ENCODE measurements around the gene B3GNT7. TPM values are rescaled to one million over a fixed set of nuclear protein-coding genes. Genes with fewer than 3 reads are reported as not detected.
"Not testable (repeated sequence)": the region's sequence is repeated elsewhere in the genome, so short reads cannot be mapped to it uniquely, and the experiment has no call there.

B3GNT7 gene
- total RNA-seq, 1 donor from 2014 or later, result not detected

DNA sequence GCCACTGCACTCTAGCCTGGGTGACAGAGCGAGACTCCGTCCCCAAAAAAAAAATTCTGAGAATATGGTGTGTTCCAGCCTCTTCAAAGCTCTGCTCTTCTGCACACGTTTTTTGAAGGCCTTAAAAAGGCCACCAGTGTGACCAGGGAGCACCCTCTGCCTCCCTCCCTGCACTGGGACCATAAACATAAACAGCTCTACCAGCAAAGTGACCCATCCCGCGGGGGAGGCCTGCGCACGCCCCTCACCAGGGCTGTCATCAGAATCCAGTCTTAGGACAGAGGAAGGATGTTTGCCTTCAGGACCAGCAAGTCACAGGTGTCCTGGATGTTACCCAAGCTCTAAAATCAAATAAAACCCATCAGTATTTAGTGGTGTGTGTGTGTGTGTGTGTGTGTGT lies 23.2 kb upstream of the B3GNT7 start:
- H3K4me3 Mint-ChIP-seq, result no peak overlapping the region

DNA sequence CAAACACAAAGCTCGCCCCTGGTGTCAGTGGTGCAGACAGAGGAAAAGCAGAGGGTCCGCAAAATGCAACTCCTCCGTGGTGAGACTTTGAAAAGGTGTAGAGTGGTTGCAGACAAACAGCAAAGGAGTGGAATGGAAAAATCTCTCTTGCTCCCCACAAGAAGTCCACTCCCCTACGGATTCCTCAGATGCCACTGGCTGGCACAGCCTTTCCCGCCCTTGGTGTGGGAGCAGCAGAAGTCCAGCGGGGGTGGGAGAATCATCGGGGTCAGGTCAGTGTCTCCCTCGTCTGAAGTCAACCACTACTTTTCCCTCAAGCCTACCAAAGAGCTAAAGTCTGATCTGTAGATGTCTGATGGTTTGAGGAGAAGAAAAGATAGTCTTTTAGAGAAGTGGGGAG lies 22.3 kb upstream of the B3GNT7 start:
- H3K9me3 Mint-ChIP-seq, result no peaks in the 10 kb centered on the region
- H3K4me1 Mint-ChIP-seq, result no peaks in the 10 kb centered on the region
- no peak for DNase-seq
- no peak overlapping the region for H3K27ac Mint-ChIP-seq
- no peaks in the 10 kb centered on the region for H3K36me3 Mint-ChIP-seq (ENCODE audit: low read depth)
- no peak overlapping the region for H3K4me3 Mint-ChIP-seq
- intact Hi-C loops (cut with micrococcal nuclease), result no loop called here
- peaks cover 6% of the 10 kb centered on the region for H3K27me3 Mint-ChIP-seq

More for the DNA sequence above, 23.2 kb upstream of the B3GNT7 start:
- no peaks in the 10 kb centered on the region for H3K4me1 Mint-ChIP-seq
- H3K36me3 Mint-ChIP-seq (ENCODE audit: low read depth), result no peaks in the 10 kb centered on the region
- DNase-seq, result no peak
- peaks cover 6% of the 10 kb centered on the region for H3K27me3 Mint-ChIP-seq
- H3K27ac Mint-ChIP-seq, result no peak overlapping the region
- intact Hi-C loops (cut with micrococcal nuclease), result no loop called here
- H3K9me3 Mint-ChIP-seq, result no peaks in the 10 kb centered on the region

DNA sequence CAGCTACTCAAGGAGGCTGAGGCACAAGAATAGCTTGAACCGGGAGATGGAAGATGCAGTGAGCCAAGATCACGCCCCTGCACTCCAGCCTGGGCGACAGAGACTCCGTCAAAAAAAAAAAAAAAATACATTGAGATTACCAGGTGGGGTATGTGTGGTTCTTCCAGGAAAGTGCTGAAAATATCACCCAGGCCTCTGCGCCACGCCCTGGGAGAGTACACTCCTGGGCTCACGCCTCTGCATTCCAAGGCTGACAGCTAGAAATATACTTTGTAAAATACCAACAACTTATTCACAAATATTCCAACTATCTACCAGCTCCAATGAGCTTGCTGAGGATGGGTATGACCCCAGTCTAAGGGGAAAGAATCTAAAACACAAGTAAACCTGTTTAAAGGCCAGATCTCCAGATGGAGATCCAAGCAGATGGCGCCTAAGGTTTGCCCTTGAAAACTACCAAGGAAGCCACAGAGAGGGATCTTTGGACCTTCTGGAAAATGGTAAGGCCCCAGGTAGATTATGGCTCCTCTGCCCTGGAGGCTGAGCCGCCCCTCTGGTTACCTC lies 21.6 kb upstream of the B3GNT7 start:
- no peak overlapping the region for H3K27ac Mint-ChIP-seq
- H3K9me3 Mint-ChIP-seq, result no peaks in the 10 kb centered on the region
- H3K4me1 Mint-ChIP-seq, result no peaks in the 10 kb centered on the region
- intact Hi-C loops (cut with micrococcal nuclease), result no loop called here
- peaks cover 6% of the 10 kb centered on the region for H3K27me3 Mint-ChIP-seq
- DNase-seq, result no peak
- no peaks in the 10 kb centered on the region for H3K36me3 Mint-ChIP-seq (ENCODE audit: low read depth)
- H3K4me3 Mint-ChIP-seq, result no peak overlapping the region

DNA sequence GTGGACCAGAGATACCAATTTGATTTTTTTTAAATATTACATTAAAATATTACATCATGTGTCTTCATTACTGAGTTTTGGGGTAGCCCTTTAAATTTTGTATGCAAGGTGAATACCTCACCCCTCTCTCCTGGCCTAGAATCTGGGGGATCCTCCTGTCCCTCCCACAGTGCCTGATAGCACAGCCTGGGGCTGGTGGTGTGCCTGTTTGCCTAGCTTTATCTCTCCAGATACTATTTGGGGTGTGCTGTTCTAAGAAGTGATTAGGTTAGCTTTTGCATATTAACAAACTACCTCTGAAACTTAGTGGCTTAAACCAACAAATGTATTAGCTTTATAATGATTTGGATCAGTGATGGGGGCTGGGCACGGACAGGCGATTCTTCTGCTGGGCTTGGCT lies 20.7 kb upstream of the B3GNT7 start:
- intact Hi-C loops (cut with micrococcal nuclease), result no loop called here
- no peak overlapping the region for H3K4me3 Mint-ChIP-seq
- H3K4me1 Mint-ChIP-seq, result no peaks in the 10 kb centered on the region
- H3K27ac Mint-ChIP-seq, result no peak overlapping the region
- DNase-seq, result no peak
- no peaks in the 10 kb centered on the region for H3K9me3 Mint-ChIP-seq
- H3K27me3 Mint-ChIP-seq, result peaks cover 6% of the 10 kb centered on the region
- H3K36me3 Mint-ChIP-seq (ENCODE audit: low read depth), result no peaks in the 10 kb centered on the region

DNA sequence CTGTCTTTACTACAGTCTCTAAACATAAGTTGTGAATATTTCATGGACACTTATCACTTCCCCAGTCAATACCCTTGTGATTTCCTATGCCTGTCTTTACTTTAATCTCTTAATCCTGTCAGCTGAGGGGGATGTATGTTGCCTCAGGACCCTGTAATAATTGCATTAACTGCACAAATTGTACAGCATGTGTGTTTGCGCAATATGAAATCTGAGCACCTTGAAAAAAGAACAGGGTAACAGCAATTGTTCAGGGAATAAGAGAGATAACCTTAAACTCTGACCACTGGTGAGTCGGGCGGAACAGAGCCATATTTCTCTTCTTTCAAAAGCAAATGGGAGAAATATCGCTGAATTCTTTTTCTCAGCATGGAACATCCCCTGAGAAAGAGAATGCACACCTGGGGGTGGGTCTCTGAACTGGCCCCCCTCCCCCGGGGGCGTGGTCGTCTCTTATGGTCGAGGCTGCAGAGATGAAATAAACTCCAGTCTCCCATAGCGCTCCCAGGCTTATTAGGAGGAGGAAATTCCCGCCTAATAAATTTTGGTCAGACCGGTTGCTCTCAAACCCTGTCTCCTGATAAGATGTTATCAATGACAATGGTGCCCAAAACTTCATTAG lies 19.4 kb upstream of the B3GNT7 start:
- intact Hi-C loops (cut with micrococcal nuclease); H3K4me1 Mint-ChIP-seq; H3K27ac Mint-ChIP-seq; H3K27me3 Mint-ChIP-seq; H3K4me3 Mint-ChIP-seq; H3K36me3 Mint-ChIP-seq (ENCODE audit: low read depth); DNase-seq; H3K9me3 Mint-ChIP-seq: not testable (repeated sequence)

DNA sequence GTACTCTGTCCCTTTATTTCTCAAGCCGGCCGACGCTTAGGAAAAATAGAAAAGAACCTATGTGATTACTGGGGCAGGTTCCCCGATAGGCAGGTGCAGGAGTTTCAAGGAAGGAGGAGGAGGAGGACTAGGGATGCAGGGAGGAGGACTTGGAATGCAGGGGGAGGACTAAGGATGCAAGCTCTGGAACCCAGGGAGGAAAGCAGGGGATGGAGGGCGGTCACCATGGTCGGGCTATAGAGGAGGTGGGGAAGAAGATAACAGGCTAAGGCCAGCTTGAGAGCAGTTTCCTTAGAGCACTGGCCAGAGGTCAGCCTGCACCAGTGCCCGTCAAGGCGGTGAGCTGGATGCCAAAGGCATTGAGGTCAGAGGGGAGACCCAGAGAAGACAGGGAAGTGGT lies 18.7 kb upstream of the B3GNT7 start:
- Mint-ChIP-seq H3K36me3 (ENCODE audit: low read depth) (no peaks in the 10 kb centered on the region), H3K4me3 (no peak overlapping the region), H3K27ac (no peak overlapping the region), H3K9me3 (no peaks in the 10 kb centered on the region), H3K27me3 (peaks cover 6% of the 10 kb centered on the region), H3K4me1 (no peaks in the 10 kb centered on the region)
- intact Hi-C loops (cut with micrococcal nuclease), result no loop called here
- DNase-seq, result no peak

DNA sequence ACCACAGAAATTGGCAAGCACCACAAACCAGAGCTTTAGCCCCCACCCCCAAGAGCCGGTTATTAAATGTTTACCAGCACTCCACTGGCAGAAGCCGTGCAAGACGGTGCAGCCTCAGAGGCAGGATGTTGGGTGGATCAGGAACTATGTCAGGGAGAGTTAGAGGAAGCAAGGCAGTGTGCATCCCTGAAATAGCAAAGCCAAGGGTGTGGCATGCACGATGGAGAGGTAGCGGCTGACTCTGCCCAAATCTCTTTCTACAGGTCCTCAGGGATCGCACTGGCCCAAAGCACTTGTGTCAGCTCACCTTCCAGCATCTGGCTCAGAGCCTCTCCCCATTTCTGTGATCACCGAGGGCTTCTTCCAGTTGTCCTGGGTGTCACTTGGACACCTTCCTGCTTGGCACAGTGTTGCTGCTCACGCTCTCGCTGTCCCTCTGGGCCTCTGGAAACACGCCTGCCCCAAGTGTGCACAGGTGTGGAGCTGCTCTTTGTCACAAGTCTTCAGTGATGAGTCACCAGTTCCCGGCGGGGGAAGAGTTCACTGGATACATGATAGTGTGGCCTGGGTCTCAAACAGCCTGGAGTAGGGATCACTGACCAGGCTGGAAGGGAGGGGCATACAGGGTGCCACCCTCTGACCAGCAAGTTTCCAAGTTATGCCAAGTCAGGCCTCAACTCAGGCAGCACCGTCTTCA lies 17.3 kb upstream of the B3GNT7 start:
- H3K4me1 Mint-ChIP-seq, result no peaks in the 10 kb centered on the region
- H3K36me3 Mint-ChIP-seq (ENCODE audit: low read depth), result no peaks in the 10 kb centered on the region
- H3K9me3 Mint-ChIP-seq, result no peaks in the 10 kb centered on the region
- no peak for DNase-seq
- H3K4me3 Mint-ChIP-seq, result no peak overlapping the region
- H3K27me3 Mint-ChIP-seq, result peaks cover 6% of the 10 kb centered on the region
- H3K27ac Mint-ChIP-seq, result no peak overlapping the region
- intact Hi-C loops (cut with micrococcal nuclease), result no loop called here

DNA sequence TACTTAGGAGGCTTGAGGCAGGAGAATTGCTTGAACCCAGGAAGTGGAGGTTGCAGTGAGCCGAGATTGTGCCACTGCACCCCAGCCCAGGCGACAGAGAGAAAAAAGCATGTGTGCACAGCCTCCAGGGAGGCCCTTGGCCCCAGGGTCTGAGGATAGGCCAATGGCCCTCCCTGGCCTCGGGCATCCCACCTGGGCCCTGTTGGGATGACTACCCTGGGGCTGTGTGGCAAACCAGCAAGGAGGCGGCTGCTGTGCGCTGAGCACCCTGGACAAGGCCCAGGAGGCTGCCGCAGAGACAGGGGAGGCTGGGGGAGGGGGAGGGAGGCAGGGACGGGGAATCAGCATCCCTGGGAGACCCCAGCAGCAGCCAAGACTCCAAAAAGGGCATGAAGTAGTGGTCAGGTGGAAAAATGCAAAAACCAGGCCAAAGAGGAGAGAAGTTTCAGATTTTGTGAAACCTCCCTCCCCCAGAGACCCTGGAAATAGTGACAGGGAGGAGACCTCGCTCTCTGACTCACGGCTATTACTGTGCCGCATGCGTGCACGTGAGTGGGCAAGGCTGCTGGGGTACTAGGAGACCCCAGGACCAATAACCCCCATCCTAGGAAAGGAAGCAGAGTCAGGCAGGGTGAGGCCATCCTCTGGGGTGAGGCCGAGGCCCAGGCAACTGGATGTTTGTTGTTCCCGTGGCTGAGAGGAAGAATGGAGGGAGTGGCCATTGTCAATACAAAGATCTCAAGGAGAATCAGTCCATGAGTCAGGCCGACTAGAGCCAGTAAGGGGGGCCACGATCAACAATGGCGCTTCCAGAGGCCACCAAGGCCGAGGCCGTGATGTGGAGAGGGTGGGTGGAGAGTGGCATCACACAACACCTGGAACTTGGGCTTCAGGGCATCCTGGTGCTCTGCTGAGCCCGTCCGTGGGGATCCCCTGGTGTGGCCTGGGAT lies 16.0 kb upstream of the B3GNT7 start:
- no peak overlapping the region for H3K27ac Mint-ChIP-seq
- no peaks in the 10 kb centered on the region for H3K36me3 Mint-ChIP-seq (ENCODE audit: low read depth)
- H3K4me1 Mint-ChIP-seq, result no peaks in the 10 kb centered on the region
- no peak for DNase-seq
- H3K27me3 Mint-ChIP-seq, result peaks cover 6% of the 10 kb centered on the region
- H3K9me3 Mint-ChIP-seq, result peaks cover 4% of the 10 kb centered on the region
- no peak overlapping the region for H3K4me3 Mint-ChIP-seq
- intact Hi-C loops (cut with micrococcal nuclease), result no loop called here

DNA sequence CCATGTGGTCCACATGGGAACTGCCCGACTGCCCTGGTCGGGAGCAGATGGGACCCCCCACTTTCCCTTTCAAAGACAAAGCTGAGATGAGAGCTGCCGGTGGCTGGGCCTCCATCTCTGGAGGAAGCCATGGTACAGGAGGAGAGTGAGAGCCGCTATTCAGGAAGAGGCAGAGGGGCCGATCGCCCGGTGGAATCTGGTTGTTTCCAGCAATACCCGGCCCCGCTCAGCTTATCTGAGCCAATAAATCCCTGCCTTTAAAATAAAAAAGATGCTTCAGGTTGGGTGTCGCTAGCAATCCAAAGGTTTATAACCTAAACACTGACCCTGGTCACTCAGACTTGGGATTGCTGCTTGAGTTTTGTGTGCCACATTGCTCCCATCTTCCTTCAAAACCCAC lies 15.2 kb upstream of the B3GNT7 start:
- intact Hi-C loops (cut with micrococcal nuclease), result no loop called here
- H3K9me3 Mint-ChIP-seq, result peaks cover 12% of the 10 kb centered on the region
- no peak for DNase-seq
- H3K27ac Mint-ChIP-seq, result no peak overlapping the region
- no peak overlapping the region for H3K4me3 Mint-ChIP-seq
- H3K36me3 Mint-ChIP-seq (ENCODE audit: low read depth), result no peaks in the 10 kb centered on the region
- H3K4me1 Mint-ChIP-seq, result no peaks in the 10 kb centered on the region
- peaks cover 6% of the 10 kb centered on the region for H3K27me3 Mint-ChIP-seq

DNA sequence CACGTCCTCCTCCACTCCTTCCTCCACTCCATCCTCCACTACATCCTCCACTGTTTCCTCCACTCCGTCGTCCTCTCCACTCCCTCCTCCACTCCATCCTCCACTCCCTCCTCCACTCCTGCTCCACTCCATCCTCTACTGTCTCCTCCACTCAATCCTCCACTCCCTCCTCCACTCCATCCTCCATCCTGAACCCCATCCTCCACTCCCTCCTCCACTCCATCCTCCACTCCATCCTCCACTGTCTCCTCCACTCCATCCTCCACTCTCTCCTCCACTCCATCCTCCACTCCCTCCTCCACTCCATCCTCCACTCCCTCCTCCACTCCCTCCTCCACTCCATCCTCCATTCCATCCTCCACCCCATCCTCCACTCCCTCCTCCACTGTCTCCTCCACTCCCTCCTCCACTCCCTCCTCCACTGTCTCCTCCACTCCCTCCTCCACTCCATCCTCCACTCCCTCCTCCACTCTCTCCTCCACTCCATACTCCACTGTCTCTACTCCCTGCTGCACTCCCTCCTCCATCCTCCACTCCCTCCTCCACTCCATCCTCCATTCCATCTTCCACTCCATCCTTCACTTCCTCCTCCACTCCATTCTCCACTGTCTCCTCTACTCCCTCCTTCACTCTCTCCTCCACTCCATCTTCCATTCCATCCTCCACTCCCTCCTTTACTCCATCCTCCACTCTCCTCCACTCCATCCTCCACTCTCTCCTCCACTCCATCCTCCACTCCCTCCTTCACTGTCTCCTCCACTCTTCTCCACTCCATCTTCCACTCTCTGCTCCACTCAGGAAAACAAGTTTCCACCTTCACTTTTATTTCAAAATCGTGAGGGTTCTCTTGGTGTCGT lies 14.3 kb upstream of the B3GNT7 start:
- Mint-ChIP-seq H3K27ac (no peak overlapping the region), H3K9me3 (peaks cover 16% of the 10 kb centered on the region), H3K4me1 (no peaks in the 10 kb centered on the region), H3K36me3 (ENCODE audit: low read depth) (no peaks in the 10 kb centered on the region), H3K4me3 (no peak overlapping the region), H3K27me3 (peaks cover 7% of the 10 kb centered on the region)
- DNase-seq, result no peak
- intact Hi-C loops (cut with micrococcal nuclease), result no loop called here

DNA sequence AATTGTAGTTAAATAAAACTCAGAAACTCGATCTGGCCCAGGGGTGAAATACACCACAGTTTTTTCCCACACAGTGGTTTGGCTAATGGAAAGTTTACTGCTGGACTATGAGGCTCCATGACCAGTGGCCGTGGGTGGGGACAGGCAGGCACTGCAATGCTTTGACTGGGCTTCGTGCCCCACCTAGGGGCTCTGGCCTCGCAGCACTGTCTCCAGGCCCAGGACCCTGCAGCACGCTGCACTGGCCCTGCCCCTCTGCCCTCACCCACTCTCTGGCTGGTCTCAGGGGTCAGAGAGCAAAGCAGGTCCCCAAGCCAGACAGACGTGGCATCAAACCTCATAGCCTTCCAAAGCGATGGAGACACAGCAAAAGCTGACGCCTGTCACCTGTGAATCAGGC lies 13.4 kb upstream of the B3GNT7 start:
- no peaks in the 10 kb centered on the region for H3K36me3 Mint-ChIP-seq (ENCODE audit: low read depth)
- no peak overlapping the region for H3K27ac Mint-ChIP-seq
- H3K4me1 Mint-ChIP-seq, result no peaks in the 10 kb centered on the region
- no peak overlapping the region for H3K4me3 Mint-ChIP-seq
- DNase-seq, result no peak
- intact Hi-C loops (cut with micrococcal nuclease), result no loop called here
- peaks cover 7% of the 10 kb centered on the region for H3K27me3 Mint-ChIP-seq
- H3K9me3 Mint-ChIP-seq, result peaks cover 19% of the 10 kb centered on the region

DNA sequence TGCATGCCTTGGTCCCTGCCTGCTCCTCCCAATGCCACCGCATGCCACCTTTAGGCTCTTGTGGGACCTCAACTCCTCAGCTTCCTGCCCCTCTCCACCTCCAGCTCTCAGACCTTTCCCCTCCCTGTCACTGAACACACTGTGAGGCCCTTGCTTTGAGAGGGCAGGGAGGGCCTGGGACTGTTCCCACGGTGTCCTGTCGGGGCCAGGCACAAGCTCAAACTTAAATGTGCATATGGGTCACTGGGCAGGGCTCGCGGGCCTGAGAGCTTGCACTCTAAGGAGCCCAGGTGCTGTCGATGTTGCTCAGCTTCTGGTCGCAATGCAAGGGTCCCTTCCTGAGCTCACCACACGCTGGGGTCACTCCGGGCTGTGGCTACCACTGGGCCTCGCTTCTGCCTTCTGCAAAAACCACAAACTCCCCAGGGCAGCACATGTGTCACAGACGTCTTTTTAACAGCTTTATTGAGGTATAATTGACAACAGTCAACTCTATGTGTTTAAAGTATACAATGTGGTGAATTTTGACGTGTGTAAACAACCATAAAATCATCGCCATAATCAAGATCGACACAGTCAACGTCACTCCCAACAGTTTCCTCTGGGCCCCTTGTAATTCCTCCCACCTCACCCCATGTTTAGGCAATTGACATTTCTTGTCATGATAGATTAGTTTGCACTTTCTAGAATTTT lies 11.9 kb upstream of the B3GNT7 start:
- Mint-ChIP-seq H3K27me3 (peaks cover 7% of the 10 kb centered on the region), H3K4me1 (no peaks in the 10 kb centered on the region), H3K9me3 (peaks cover 19% of the 10 kb centered on the region), H3K4me3 (no peak overlapping the region), H3K36me3 (ENCODE audit: low read depth) (no peaks in the 10 kb centered on the region), H3K27ac (no peak overlapping the region)
- no peak for DNase-seq
- intact Hi-C loops (cut with micrococcal nuclease), result no loop called here

DNA sequence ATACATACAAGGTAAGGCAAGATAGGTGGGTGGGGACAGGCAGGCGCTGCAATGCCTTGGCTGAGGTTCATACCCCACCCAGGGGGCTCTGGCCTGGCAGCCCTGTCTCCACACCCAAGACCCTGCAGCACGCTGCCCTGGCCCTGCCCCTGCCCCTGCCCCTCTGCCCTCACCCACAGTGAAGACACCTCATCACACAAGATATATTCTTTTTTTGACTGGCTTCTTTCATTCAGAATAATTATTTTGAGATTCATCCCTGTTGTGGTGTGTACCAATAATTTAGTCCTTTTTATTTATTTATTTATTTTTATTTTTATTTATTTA lies 11.4 kb upstream of the B3GNT7 start:
- no peak overlapping the region for H3K4me3 Mint-ChIP-seq
- intact Hi-C loops (cut with micrococcal nuclease), result no loop called here
- no peak overlapping the region for H3K27ac Mint-ChIP-seq
- no peak for DNase-seq
- peaks cover 7% of the 10 kb centered on the region for H3K27me3 Mint-ChIP-seq
- H3K36me3 Mint-ChIP-seq (ENCODE audit: low read depth), result no peaks in the 10 kb centered on the region
- no peaks in the 10 kb centered on the region for H3K4me1 Mint-ChIP-seq
- H3K9me3 Mint-ChIP-seq, result peaks cover 19% of the 10 kb centered on the region
